ENCODE data around the gene COASY. TPM values are rescaled to one million over a fixed set of nuclear protein-coding genes. Genes with fewer than 3 reads are reported as not detected.
A peak's percentile ranks its signal among the peaks of the same experiment; 100 is the strongest.

COASY gene
- total RNA-seq, 1 experiment from 2014 or later, result 71.5 TPM

DNA sequence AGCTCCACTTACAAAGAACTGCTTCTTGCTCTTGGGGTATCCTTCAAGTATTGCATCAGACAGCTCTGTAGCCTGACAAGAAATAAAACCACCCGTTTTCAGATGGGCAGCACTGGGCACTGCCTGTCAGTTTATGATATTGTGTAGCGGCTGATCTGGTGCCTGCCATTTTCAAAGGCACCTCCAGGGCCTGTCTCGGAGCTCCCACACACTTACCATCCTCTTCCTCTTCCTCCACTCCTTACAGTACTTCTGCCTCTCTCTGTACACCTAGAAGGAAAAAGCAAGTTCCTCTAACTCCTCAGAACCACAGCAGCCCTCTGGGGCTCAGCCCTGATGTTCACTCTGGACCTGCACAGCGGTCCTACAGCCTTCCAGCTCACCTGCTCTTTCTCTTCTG, 11.1 kb downstream of the COASY start:
- no peak overlapping the region for H3K4me3 ChIP-seq (ENCODE audit: low read depth, low read length, poor library complexity, severe bottlenecking)
- H3K9me3 ChIP-seq (ENCODE audit: low read depth, low read length, poor library complexity, severe bottlenecking), result no peaks in the 10 kb centered on the region
- no peak overlapping the region for H3K27ac ChIP-seq (ENCODE audit: low read depth, low read length, poor library complexity, severe bottlenecking)
- BruUV-seq (replicated peaks), result no TSS peak
- peaks cover 5% of the 10 kb centered on the region for H3K4me1 ChIP-seq (ENCODE audit: insufficient read depth, low read length, poor library complexity, severe bottlenecking)
- no peaks in the 10 kb centered on the region for H3K27me3 ChIP-seq (replicated peaks; ENCODE audit: insufficient read depth, low read depth, low read length, poor library complexity)
- DNase-seq (ENCODE audit: low spot score), result no peak
- ChIA-PET CTCF (no interaction called here), POLR2A (ENCODE audit: low non-redundant PET) (no interaction called here)
- intact Hi-C loops (cut with micrococcal nuclease; ENCODE audit: unreplicated experiment), result no loop called here
- H3K36me3 ChIP-seq (ENCODE audit: insufficient read depth, low read length, poor library complexity, severe bottlenecking), result peaks cover 52% of the 10 kb centered on the region
- TF ChIP-seq EZH2 (IDR thresholded peaks at IDR 0.05; ENCODE audit: borderline replicate concordance, low read depth, low read length, poor library complexity, severe bottlenecking), result no peak
- TF ChIP-seq, protein P1, sequence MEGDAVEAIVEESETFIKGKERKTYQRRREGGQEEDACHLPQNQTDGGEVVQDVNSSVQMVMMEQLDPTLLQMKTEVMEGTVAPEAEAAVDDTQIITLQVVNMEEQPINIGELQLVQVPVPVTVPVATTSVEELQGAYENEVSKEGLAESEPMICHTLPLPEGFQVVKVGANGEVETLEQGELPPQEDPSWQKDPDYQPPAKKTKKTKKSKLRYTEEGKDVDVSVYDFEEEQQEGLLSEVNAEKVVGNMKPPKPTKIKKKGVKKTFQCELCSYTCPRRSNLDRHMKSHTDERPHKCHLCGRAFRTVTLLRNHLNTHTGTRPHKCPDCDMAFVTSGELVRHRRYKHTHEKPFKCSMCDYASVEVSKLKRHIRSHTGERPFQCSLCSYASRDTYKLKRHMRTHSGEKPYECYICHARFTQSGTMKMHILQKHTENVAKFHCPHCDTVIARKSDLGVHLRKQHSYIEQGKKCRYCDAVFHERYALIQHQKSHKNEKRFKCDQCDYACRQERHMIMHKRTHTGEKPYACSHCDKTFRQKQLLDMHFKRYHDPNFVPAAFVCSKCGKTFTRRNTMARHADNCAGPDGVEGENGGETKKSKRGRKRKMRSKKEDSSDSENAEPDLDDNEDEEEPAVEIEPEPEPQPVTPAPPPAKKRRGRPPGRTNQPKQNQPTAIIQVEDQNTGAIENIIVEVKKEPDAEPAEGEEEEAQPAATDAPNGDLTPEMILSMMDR (conservative IDR thresholded peaks at IDR 0.05; ENCODE audit: low read depth, low read length), result no peak

DNA sequence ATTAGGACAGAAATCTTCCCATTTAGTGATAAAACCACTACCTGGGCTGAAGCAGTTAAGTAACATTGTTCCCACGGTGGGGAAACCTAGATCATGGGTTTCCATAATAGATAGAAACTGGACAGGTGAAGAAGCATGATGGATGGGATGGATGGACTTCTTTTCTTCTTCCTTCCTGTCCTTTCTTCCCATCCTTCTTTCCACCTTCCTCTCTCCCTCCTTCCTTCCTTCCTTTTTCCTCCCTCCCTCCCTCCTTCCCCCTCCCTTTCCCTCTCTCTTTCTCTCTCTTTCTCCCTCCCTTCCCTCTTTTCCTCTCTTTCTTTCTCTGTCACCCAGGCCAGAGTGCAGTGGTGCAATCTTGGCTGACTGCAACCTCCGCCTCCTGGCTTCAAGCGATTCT, 12.5 kb downstream of the COASY start:
- ChIA-PET POLR2A (ENCODE audit: low non-redundant PET) (no interaction called here), CTCF (no interaction called here)
- H3K27me3 ChIP-seq (replicated peaks; ENCODE audit: insufficient read depth, low read depth, low read length, poor library complexity), result no peaks in the 10 kb centered on the region
- H3K27ac ChIP-seq (ENCODE audit: low read depth, low read length, poor library complexity, severe bottlenecking), result no peak overlapping the region
- H3K9me3 ChIP-seq (ENCODE audit: low read depth, low read length, poor library complexity, severe bottlenecking), result no peaks in the 10 kb centered on the region
- H3K36me3 ChIP-seq (ENCODE audit: insufficient read depth, low read length, poor library complexity, severe bottlenecking), result peaks cover 42% of the 10 kb centered on the region
- TF ChIP-seq, protein P1 (conservative IDR thresholded peaks at IDR 0.05; ENCODE audit: low read depth, low read length), result no peak
- TF ChIP-seq EZH2 (IDR thresholded peaks at IDR 0.05; ENCODE audit: borderline replicate concordance, low read depth, low read length, poor library complexity, severe bottlenecking), result no peak
- BruUV-seq (replicated peaks), result no TSS peak
- intact Hi-C loops (cut with micrococcal nuclease; ENCODE audit: unreplicated experiment), result no loop called here
- DNase-seq (ENCODE audit: low spot score), result no peak
- H3K4me1 ChIP-seq (ENCODE audit: insufficient read depth, low read length, poor library complexity, severe bottlenecking), result peaks cover 5% of the 10 kb centered on the region
- no peak overlapping the region for H3K4me3 ChIP-seq (ENCODE audit: low read depth, low read length, poor library complexity, severe bottlenecking)

GRCh38 chr17:42577140-42577531, 15.2 kb downstream of the COASY start:
- no TSS peak for BruUV-seq (replicated peaks)
- POLR2A ChIA-PET (ENCODE audit: low non-redundant PET), result no interaction called here
- H3K36me3 ChIP-seq (ENCODE audit: insufficient read depth, low read length, poor library complexity, severe bottlenecking), result peaks cover 22% of the 10 kb centered on the region
- CTCF ChIA-PET, result no interaction called here
- peak overlapping the region; percentile 88 for H3K4me3 ChIP-seq (ENCODE audit: low read depth, low read length, poor library complexity, severe bottlenecking)
- H3K27ac ChIP-seq (ENCODE audit: low read depth, low read length, poor library complexity, severe bottlenecking), result peak overlapping the region; percentile 85
- intact Hi-C loops (cut with micrococcal nuclease; ENCODE audit: unreplicated experiment), result loop anchor here (5.0 kb wide), 2 partner anchors 100 to 185 kb away; partner anchors contain the start of genes PLEKHH3 and RAMP2
- DNase-seq (ENCODE audit: low spot score), result no peak
- H3K4me1 ChIP-seq (ENCODE audit: insufficient read depth, low read length, poor library complexity, severe bottlenecking), result peaks cover 5% of the 10 kb centered on the region
- no peaks in the 10 kb centered on the region for H3K27me3 ChIP-seq (replicated peaks; ENCODE audit: insufficient read depth, low read depth, low read length, poor library complexity)
- TF ChIP-seq, protein P1 (conservative IDR thresholded peaks at IDR 0.05; ENCODE audit: low read depth, low read length), result no peak
- TF ChIP-seq EZH2 (IDR thresholded peaks at IDR 0.05; ENCODE audit: borderline replicate concordance, low read depth, low read length, poor library complexity, severe bottlenecking), result no peak
- H3K9me3 ChIP-seq (ENCODE audit: low read depth, low read length, poor library complexity, severe bottlenecking), result no peaks in the 10 kb centered on the region
